Measurements from ENCODE around the gene TALDO1. TPM values are rescaled to one million over a fixed set of nuclear protein-coding genes. Genes with fewer than 3 reads are reported as not detected.

The TALDO1 gene
- total RNA-seq, 1 experiment from 2014 or later = 314 TPM

- TF ChIP-seq CTCF (IDR thresholded peaks at IDR 0.05) (no peak), FOXP1 (CRISPR knock-in tag; IDR thresholded peaks at IDR 0.05; ENCODE audit: borderline replicate concordance) (peak; percentile 90), KAT7 (CRISPR knock-in tag; IDR thresholded peaks at IDR 0.05; ENCODE audit: borderline replicate concordance) (no peak), ZNF396 (CRISPR knock-in tag; IDR thresholded peaks at IDR 0.05; ENCODE audit: borderline replicate concordance) (no peak), ZNF423 (CRISPR knock-in tag; IDR thresholded peaks at IDR 0.05) (no peak), CDX4 (CRISPR knock-in tag; IDR thresholded peaks at IDR 0.05; ENCODE audit: borderline replicate concordance) (no peak), ATF6 (CRISPR knock-in tag; IDR thresholded peaks at IDR 0.05) (no peak), TCF7 (CRISPR knock-in tag; IDR thresholded peaks at IDR 0.05; ENCODE audit: low read depth) (peak; percentile 57; the same call in 1 of the 2 replicates), ZNF671 (CRISPR knock-in tag; IDR thresholded peaks at IDR 0.05) (no peak), MAX (CRISPR knock-in tag; IDR thresholded peaks at IDR 0.05) (peak; percentile 92), HMGXB4 (CRISPR knock-in tag; IDR thresholded peaks at IDR 0.05) (peak; percentile 47; the same call in 1 of the 2 replicates), FOXK1 (CRISPR knock-in tag; IDR thresholded peaks at IDR 0.05) (peak; percentile 62; the same call in 1 of the 2 replicates), EMX1 (CRISPR knock-in tag; IDR thresholded peaks at IDR 0.05) (no peak), MXD4 (CRISPR knock-in tag; IDR thresholded peaks at IDR 0.05; ENCODE audit: borderline replicate concordance) (no peak), E2F1 (CRISPR knock-in tag; IDR thresholded peaks at IDR 0.05) (no peak), SP1 (CRISPR knock-in tag; conservative IDR thresholded peaks at IDR 0.05) (peak; percentile 95), ZNF425 (CRISPR knock-in tag; conservative IDR thresholded peaks at IDR 0.05) (no peak), ZNF512 (CRISPR knock-in tag; IDR thresholded peaks at IDR 0.05; ENCODE audit: borderline replicate concordance) (no peak), TP53 (CRISPR knock-in tag; IDR thresholded peaks at IDR 0.05) (no peak), E2F4 (CRISPR knock-in tag; IDR thresholded peaks at IDR 0.05; ENCODE audit: borderline replicate concordance, low read depth) (0 out of 2 replicates have a peak, but pooled peaks have one; percentile 77), TEAD4 (CRISPR knock-in tag; IDR thresholded peaks at IDR 0.05) (no peak), ZNF317 (CRISPR knock-in tag; IDR thresholded peaks at IDR 0.05; ENCODE audit: borderline replicate concordance, low read depth) (no peak), RORB (CRISPR knock-in tag; IDR thresholded peaks at IDR 0.05) (no peak), ELF4 (CRISPR knock-in tag; IDR thresholded peaks at IDR 0.05; ENCODE audit: low read depth) (no peak), SMAD4 (CRISPR knock-in tag; IDR thresholded peaks at IDR 0.05) (no peak)
These were observed 62.2 kb downstream of the TALDO1 start, which contains the start of gene RPLP2 (continued) for GRCh38 chr11:809287-810039.

Data from WTC11 (cell line).